OCI-LY7 (cell line): ENCODE results near the gene B9D2. TPM values are rescaled to one million over a fixed set of nuclear protein-coding genes. Genes with fewer than 3 reads are reported as not detected.

Experiments
- BruUV-seq: library from RNA; stranded (reverse); fragments of 400-500 nt; replicated peaks from 2 replicates; lab custom pipeline; 2021; lab: Mats Ljungman, UMichigan
- CTCF ChIA-PET: fragments of 300-600 bp; sonication (Branson Sonifier 250); formaldehyde crosslinking; loops from one replicate; lab custom pipeline; 2022; ENCODE audit warnings: antibody characterized with exemption; ENCODE audit not compliant: unreplicated experiment; lab: Charles Lee
- POLR2A ChIA-PET: fragments of 300-600 bp; sonication (Branson Sonifier 250); formaldehyde crosslinking; loops from one replicate; lab custom pipeline; 2022; ENCODE audit warnings: antibody characterized with exemption; lab: Charles Lee
- DNase-seq: peaks from one replicate; pipeline ENCODE4 v3.0.0-alpha.2; 2015; ENCODE audit warnings: low spot score
- H2AFZ ChIP-seq: fragments of 200-600 bp; sonication (generic), shearing (Covaris generic); 2 replicates; pipeline ENCODE4 v1.6.1; 2014; ENCODE audit warnings: mild to moderate bottlenecking, antibody characterized with exemption, low read length, moderate library complexity
- H3K27ac ChIP-seq: fragments of 200-600 bp; sonication (generic); 2 replicates; pipeline ENCODE4 v1.5.1; 2014; ENCODE audit warnings: mixed run types, low read depth, mild to moderate bottlenecking, moderate library complexity, low read length, inconsistent platforms; ENCODE audit not compliant: poor library complexity, severe bottlenecking
- H3K36me3 ChIP-seq: fragments of 200-600 bp; sonication (generic); 2 replicates; pipeline ENCODE4 v1.6.1; 2014; ENCODE audit warnings: mild to moderate bottlenecking, antibody characterized with exemption, low read length, moderate library complexity, mixed read lengths; ENCODE audit not compliant: insufficient read depth
- H3K4me1 ChIP-seq: fragments of 200-600 bp; sonication (generic); 2 replicates; pipeline ENCODE4 v1.5.1; 2014; ENCODE audit warnings: mild to moderate bottlenecking, low read length; ENCODE audit not compliant: insufficient read depth, poor library complexity, severe bottlenecking
- H3K4me2 ChIP-seq: fragments of 200-600 bp; sonication (generic); 2 replicates; pipeline ENCODE4 v1.6.1; 2014; ENCODE audit warnings: mild to moderate bottlenecking, low read length
- H3K4me3 ChIP-seq: fragments of 200-600 bp; sonication (generic); 2 replicates; pipeline ENCODE4 v1.5.1; 2014; ENCODE audit warnings: mild to moderate bottlenecking, low read depth, low read length; ENCODE audit not compliant: poor library complexity, severe bottlenecking
- H3K79me2 ChIP-seq: fragments of 200-600 bp; sonication (generic); 2 replicates; pipeline ENCODE4 v1.6.1; 2016; ENCODE audit warnings: low read depth, mild to moderate bottlenecking, low read length, moderate library complexity, mixed read lengths; ENCODE audit not compliant: insufficient read depth
- H3K9me2 ChIP-seq: fragments of 200-600 bp; sonication (generic); 2 replicates; pipeline ENCODE4 v1.6.1; 2016; ENCODE audit warnings: mild to moderate bottlenecking, low read length, mixed read lengths; ENCODE audit not compliant: insufficient read depth
- H3K9me3 ChIP-seq: fragments of 200-600 bp; sonication (generic); 2 replicates; pipeline ENCODE4 v1.6.1; 2014; ENCODE audit warnings: mild to moderate bottlenecking, mixed run types, low read length, mixed read lengths
- H4K20me1 ChIP-seq: fragments of 200-600 bp; sonication (generic); 2 replicates; pipeline ENCODE4 v1.6.1; 2014; ENCODE audit warnings: mild to moderate bottlenecking, antibody characterized with exemption, low read length, moderate library complexity, mixed read lengths; ENCODE audit not compliant: insufficient read depth
- EZH2phosphoT487 ChIP-seq: fragments of 200-600 bp; sonication (generic); IDR thresholded peaks from 2 replicates; pipeline ENCODE4 v1.6.1; 2018; ENCODE audit warnings: low read depth, borderline replicate concordance, mild to moderate bottlenecking, mixed run types, antibody characterized with exemption, low read length, moderate library complexity, mixed read lengths
- intact Hi-C: fragments of 100-400 bp; cut with micrococcal nuclease; formaldehyde crosslinking; loops from one replicate; pipeline ENCODE4 v1.10.0; 2022; ENCODE audit not compliant: unreplicated experiment
- total RNA-seq, 2 experiments: library from RNA; depleted of rRNA in 1 of 2; stranded (reverse); fragments of >200 nt in 1 of 2; shearing (Covaris generic) in 1 of 2; gene quantifications; 2 replicates each; pipeline ENCODE4 v1.2.3, GENCODE V29; 2014 to 2022
- TF ChIP-seq, protein P1 (sequence below): fragments of 200-600 bp; sonication (generic); conservative IDR thresholded peaks from 2 replicates; pipeline ENCODE4 v1.5.1; 2014; ENCODE audit warnings: mild to moderate bottlenecking, antibody characterized with exemption, low read length, moderate library complexity, mixed read lengths

The B9D2 gene
- total RNA-seq, 2 experiments from 2014 or later, result 3.9 to 5.2 TPM

DNA sequence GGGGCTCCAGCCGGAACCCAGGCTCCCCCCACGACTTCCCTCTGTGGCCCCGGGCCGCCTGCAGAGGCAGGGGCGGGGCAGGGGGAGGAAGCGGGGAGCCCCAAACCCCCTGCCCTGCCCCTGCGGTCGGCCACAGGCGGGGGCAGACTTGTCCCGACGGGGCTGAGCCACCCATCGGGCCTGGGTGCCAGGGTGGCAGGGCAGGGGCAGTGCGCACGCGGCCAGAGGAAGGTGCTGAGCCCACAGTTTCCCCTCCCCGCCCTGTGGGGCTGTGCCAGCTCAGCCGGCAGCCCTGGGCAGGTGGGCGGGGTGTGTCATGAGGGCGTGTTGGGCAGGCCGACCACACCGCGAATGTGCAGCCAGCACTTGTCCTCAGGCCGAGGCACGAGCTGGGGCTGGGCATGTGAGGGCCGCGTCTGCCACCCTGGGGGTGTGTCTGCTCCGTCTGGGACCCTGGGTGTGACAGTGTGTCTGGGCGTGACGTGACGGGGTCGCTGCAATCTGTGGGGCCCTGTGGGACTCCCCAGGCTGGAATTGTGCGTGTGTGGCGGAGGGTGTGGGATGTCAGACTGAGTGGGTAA, 36.3 kb downstream of the B9D2 start:
- DNase-seq, result peak; percentile 80
- Histone ChIP-seq H3K27ac (peak overlapping the region; percentile 79), H3K9me3 (no peaks in the 10 kb centered on the region), H3K4me2 (peak overlapping the region; percentile 88), H3K36me3 (peaks cover 55% of the 10 kb centered on the region), H3K4me1 (peaks cover 53% of the 10 kb centered on the region), H4K20me1 (no peaks in the 10 kb centered on the region), H3K4me3 (peak overlapping the region; percentile 61), H3K9me2 (no peaks in the 10 kb centered on the region), H3K79me2 (no peaks in the 10 kb centered on the region), H2AFZ (no peak overlapping the region; the same call in 1 of the 2 replicates)
- CTCF ChIA-PET, result interaction anchor here (0.7 kb wide), 1 partner anchor 25 kb away, joined by 4 read pairs; no protein-coding TSS in a partner anchor
- intact Hi-C loops, result loop anchor here (1.0 to 2.0 kb wide), 3 partner anchors 17 to 63 kb away; partner anchors contain the start of genes CCDC97 and HNRNPUL1
- BruUV-seq, result no TSS peak
- POLR2A ChIA-PET, result interaction anchor here (1.1 to 1.2 kb wide), 3 partner anchors 25 to 111 kb away, joined by 3 to 4 read pairs (median 4); no protein-coding TSS in a partner anchor
- TF ChIP-seq, protein P1, sequence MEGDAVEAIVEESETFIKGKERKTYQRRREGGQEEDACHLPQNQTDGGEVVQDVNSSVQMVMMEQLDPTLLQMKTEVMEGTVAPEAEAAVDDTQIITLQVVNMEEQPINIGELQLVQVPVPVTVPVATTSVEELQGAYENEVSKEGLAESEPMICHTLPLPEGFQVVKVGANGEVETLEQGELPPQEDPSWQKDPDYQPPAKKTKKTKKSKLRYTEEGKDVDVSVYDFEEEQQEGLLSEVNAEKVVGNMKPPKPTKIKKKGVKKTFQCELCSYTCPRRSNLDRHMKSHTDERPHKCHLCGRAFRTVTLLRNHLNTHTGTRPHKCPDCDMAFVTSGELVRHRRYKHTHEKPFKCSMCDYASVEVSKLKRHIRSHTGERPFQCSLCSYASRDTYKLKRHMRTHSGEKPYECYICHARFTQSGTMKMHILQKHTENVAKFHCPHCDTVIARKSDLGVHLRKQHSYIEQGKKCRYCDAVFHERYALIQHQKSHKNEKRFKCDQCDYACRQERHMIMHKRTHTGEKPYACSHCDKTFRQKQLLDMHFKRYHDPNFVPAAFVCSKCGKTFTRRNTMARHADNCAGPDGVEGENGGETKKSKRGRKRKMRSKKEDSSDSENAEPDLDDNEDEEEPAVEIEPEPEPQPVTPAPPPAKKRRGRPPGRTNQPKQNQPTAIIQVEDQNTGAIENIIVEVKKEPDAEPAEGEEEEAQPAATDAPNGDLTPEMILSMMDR, result no peak
- no peak for TF ChIP-seq EZH2phosphoT487

DNA sequence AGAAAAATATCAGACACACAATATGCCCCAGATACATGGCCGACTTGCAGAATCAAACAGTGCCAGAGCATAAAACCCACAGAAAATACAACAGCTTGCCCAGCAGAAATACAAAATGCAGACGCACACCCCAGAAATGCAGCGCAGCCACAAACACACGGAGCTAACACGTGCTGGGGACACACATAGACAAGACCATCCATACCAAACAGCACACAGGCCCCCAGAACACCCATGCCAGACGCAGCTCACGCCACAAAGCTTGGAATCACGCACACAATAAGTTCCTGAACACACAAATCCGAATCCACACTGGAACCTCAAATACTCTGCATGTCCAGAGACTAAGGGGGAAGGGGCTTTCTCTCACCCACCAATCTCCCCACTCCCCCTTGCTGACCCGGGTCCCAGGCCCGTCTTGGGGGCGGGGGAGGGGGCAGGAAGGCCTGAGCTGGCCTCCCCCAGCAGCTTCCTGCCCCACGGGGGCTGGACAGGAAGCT, 36.8 kb downstream of the B9D2 start:
- Histone ChIP-seq H4K20me1 (no peaks in the 10 kb centered on the region), H3K4me3 (peak overlapping the region; percentile 61), H3K4me1 (peaks cover 53% of the 10 kb centered on the region), H3K9me2 (no peaks in the 10 kb centered on the region), H3K9me3 (no peaks in the 10 kb centered on the region), H3K79me2 (no peaks in the 10 kb centered on the region), H3K36me3 (peaks cover 55% of the 10 kb centered on the region), H3K4me2 (peak overlapping the region; percentile 88), H2AFZ (no peak overlapping the region; the same call in 1 of the 2 replicates), H3K27ac (peak overlapping the region; percentile 79)
- intact Hi-C loops, result loop anchor here (1.0 to 2.0 kb wide), 3 partner anchors 16 to 62 kb away; partner anchors contain the start of genes CCDC97 and HNRNPUL1
- ChIA-PET CTCF (interaction anchor here (0.7 kb wide), 1 partner anchor 26 kb away, joined by 4 read pairs; no protein-coding TSS in a partner anchor), POLR2A (interaction anchor here (1.1 to 1.2 kb wide), 3 partner anchors 26 to 112 kb away, joined by 3 to 4 read pairs (median 4); no protein-coding TSS in a partner anchor)
- BruUV-seq, result no TSS peak
- TF ChIP-seq, protein P1, result no peak
- no peak for TF ChIP-seq EZH2phosphoT487
- no peak for DNase-seq
